Caco-2 (cell line): ENCODE measurements around the gene RAD51B. TPM values are rescaled to one million over a fixed set of nuclear protein-coding genes. Genes with fewer than 3 reads are reported as not detected.

Experiments
- BruUV-seq: library from RNA; stranded (reverse); fragments of 400-500 nt; replicated peaks from 2 replicates; lab custom pipeline; 2021; lab: Mats Ljungman, UMichigan
- CTCF ChIA-PET: fragments of 300-600 bp; sonication (Branson Sonifier 250); formaldehyde crosslinking; loops from one replicate; lab custom pipeline; 2022; ENCODE audit warnings: antibody characterized with exemption; lab: Charles Lee
- POLR2A ChIA-PET: fragments of 300-600 bp; sonication (Branson Sonifier 250); formaldehyde crosslinking; loops from one replicate; lab custom pipeline; 2022; ENCODE audit warnings: antibody characterized with exemption; lab: Charles Lee
- DNase-seq, 2 experiments: peaks; one replicate each; pipeline versions ENCODE4 v3.0.0 to v3.0.0-alpha.2; 2020 to 2022
- H3K27me3 ChIP-seq: replicated peaks from 2 replicates; pipeline ENCODE4 v1.6.0; 2011; ENCODE audit warnings: low read length; ENCODE audit not compliant: control insufficient read depth, insufficient read depth
- H3K36me3 ChIP-seq: 2 replicates; pipeline ENCODE4 v1.5.1; 2011; ENCODE audit warnings: low read length; ENCODE audit not compliant: control insufficient read depth, insufficient read depth
- H3K4me1 ChIP-seq: fragments of 250-450 bp; sonication (Bioruptor Pico); 2 replicates; pipeline ENCODE4 v1.5.1; 2020; ENCODE audit warnings: mild to moderate bottlenecking
- H3K4me3 ChIP-seq: 2 replicates; pipeline ENCODE4 v1.5.1; 2011; ENCODE audit warnings: low read depth, mild to moderate bottlenecking, control low read depth, low read length
- H3K9me3 ChIP-seq: fragments of 250-450 bp; sonication (Bioruptor Pico); 2 replicates; pipeline ENCODE4 v1.5.1; 2020; ENCODE audit warnings: mild to moderate bottlenecking, moderate library complexity
- H3K27ac Mint-ChIP-seq: one replicate; pipeline ENCODE4 v1.8.0; 2022; ENCODE audit warnings: mixed read lengths; ENCODE audit not compliant: unreplicated experiment
- H3K27me3 Mint-ChIP-seq: one replicate; pipeline ENCODE4 v1.8.0; 2022; ENCODE audit warnings: mixed read lengths; ENCODE audit not compliant: insufficient read depth, unreplicated experiment
- H3K36me3 Mint-ChIP-seq: one replicate; pipeline ENCODE4 v1.8.0; 2022; ENCODE audit warnings: mild to moderate bottlenecking, mixed read lengths; ENCODE audit not compliant: insufficient read depth, unreplicated experiment
- H3K4me1 Mint-ChIP-seq: one replicate; pipeline ENCODE4 v1.8.0; 2022; ENCODE audit warnings: low read depth, mixed read lengths; ENCODE audit not compliant: unreplicated experiment
- H3K4me3 Mint-ChIP-seq: one replicate; pipeline ENCODE4 v1.8.0; 2022; ENCODE audit warnings: mild to moderate bottlenecking, moderate library complexity, mixed read lengths; ENCODE audit not compliant: unreplicated experiment
- H3K9me3 Mint-ChIP-seq: one replicate; pipeline ENCODE4 v1.8.0; 2022; ENCODE audit warnings: mixed read lengths; ENCODE audit not compliant: unreplicated experiment
- intact Hi-C: fragments of 100-400 bp; cut with micrococcal nuclease; formaldehyde crosslinking; loops from one replicate; pipeline ENCODE4 v1.10.0; 2022; ENCODE audit not compliant: unreplicated experiment
- total RNA-seq: library from RNA; stranded (reverse); gene quantifications from 2 replicates; pipeline ENCODE4 v1.2.3, GENCODE V29; 2022
- TF ChIP-seq, protein P1 (sequence below), 2 experiments: fragments of 200-600 bp in 1 of 2; IDR thresholded peaks; 1 replicate in 1 of 2; 2 replicates in 1 of 2; pipeline versions ENCODE4 v1.5.1 to v1.8.0; 2011 to 2022; ENCODE audit warnings: antibody characterized with exemption in 1 of 2, control low read depth in 1 of 2, inconsistent platforms in 1 of 2, low read depth in 1 of 2, low read length in 1 of 2, mild to moderate bottlenecking in 1 of 2, moderate library complexity in 1 of 2; ENCODE audit not compliant: insufficient read depth in 1 of 2, severe bottlenecking in 1 of 2, unreplicated experiment in 1 of 2

RAD51B gene
- total RNA-seq, 1 experiment from 2014 or later = 16.7 TPM

DNA sequence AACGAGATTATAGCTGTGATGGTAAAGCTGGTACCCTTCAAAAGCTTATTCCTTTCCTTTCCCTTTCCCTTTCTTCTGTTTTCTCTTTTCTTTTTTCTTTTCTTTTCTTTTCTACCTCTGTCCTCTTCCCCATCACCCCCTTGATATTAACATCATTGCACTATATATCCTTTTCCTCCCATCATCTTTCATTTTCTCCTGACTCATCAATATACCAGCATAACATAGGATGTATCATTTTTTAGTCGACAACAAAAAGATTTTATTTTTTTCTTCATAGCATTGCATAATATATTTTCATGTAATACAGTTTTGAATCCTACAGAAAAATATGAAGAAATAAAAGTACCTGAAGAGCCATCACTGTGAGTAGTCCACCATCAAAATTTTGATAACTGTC lies 230.6 kb downstream of the RAD51B start:
- Histone ChIP-seq H3K9me3 (no peaks in the 10 kb centered on the region), H3K4me3 (no peak overlapping the region), H3K4me1 (no peaks in the 10 kb centered on the region), H3K36me3 (no peaks in the 10 kb centered on the region), H3K27me3 (no peaks in the 10 kb centered on the region)
- H3K9me3 Mint-ChIP-seq = peaks cover 11% of the 10 kb centered on the region
- no peaks in the 10 kb centered on the region for H3K36me3 Mint-ChIP-seq
- H3K4me3 Mint-ChIP-seq = no peak overlapping the region
- intact Hi-C loops = no loop called here
- TF ChIP-seq, protein P1, sequence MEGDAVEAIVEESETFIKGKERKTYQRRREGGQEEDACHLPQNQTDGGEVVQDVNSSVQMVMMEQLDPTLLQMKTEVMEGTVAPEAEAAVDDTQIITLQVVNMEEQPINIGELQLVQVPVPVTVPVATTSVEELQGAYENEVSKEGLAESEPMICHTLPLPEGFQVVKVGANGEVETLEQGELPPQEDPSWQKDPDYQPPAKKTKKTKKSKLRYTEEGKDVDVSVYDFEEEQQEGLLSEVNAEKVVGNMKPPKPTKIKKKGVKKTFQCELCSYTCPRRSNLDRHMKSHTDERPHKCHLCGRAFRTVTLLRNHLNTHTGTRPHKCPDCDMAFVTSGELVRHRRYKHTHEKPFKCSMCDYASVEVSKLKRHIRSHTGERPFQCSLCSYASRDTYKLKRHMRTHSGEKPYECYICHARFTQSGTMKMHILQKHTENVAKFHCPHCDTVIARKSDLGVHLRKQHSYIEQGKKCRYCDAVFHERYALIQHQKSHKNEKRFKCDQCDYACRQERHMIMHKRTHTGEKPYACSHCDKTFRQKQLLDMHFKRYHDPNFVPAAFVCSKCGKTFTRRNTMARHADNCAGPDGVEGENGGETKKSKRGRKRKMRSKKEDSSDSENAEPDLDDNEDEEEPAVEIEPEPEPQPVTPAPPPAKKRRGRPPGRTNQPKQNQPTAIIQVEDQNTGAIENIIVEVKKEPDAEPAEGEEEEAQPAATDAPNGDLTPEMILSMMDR (IDR thresholded peaks at IDR 0.05; ENCODE audit: insufficient read depth in 1 of 2, low read depth in 1 of 2, low read length in 1 of 2, severe bottlenecking in 1 of 2, unreplicated experiment in 1 of 2) = no peak
- DNase-seq = no peak
- no TSS peak for BruUV-seq
- peaks cover 7% of the 10 kb centered on the region for H3K4me1 Mint-ChIP-seq
- no peaks in the 10 kb centered on the region for H3K27me3 Mint-ChIP-seq
- CTCF ChIA-PET = interaction anchor here (0.5 kb wide), 1 partner anchor 578 kb away, joined by 3 read pairs; no protein-coding TSS in a partner anchor
- H3K27ac Mint-ChIP-seq = no peak overlapping the region
- POLR2A ChIA-PET = no interaction called here

DNA sequence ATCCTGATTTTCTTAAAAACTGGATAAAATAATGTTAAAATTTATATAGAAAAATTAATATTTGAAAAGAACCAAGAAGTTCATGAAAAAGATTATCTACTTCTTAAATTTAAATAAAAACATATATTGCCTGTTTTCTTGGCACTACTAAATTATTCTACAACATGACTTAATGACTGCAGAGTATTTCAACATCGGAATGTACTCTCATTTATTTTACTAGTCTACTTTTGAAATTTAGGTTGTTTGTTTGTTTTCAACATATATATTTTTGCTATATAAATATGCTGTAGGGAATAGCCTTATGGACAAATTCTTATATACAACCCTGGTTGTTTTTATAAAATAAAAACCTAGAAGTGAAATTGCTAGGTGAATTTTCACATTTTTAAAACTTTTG lies 231.6 kb downstream of the RAD51B start:
- no peaks in the 10 kb centered on the region for H3K4me1 ChIP-seq
- intact Hi-C loops = no loop called here
- peaks cover 7% of the 10 kb centered on the region for H3K4me1 Mint-ChIP-seq
- no peaks in the 10 kb centered on the region for H3K36me3 ChIP-seq
- no peak overlapping the region for H3K4me3 Mint-ChIP-seq
- no peak overlapping the region for H3K27ac Mint-ChIP-seq
- no peaks in the 10 kb centered on the region for H3K27me3 Mint-ChIP-seq
- H3K36me3 Mint-ChIP-seq = no peaks in the 10 kb centered on the region
- BruUV-seq = no TSS peak
- H3K9me3 ChIP-seq = no peaks in the 10 kb centered on the region
- no peaks in the 10 kb centered on the region for H3K27me3 ChIP-seq
- no peak for DNase-seq
- peaks cover 11% of the 10 kb centered on the region for H3K9me3 Mint-ChIP-seq
- CTCF ChIA-PET = no interaction called here
- H3K4me3 ChIP-seq = no peak overlapping the region
- POLR2A ChIA-PET = no interaction called here
- TF ChIP-seq, protein P1 (IDR thresholded peaks at IDR 0.05; ENCODE audit: insufficient read depth in 1 of 2, low read depth in 1 of 2, low read length in 1 of 2, severe bottlenecking in 1 of 2, unreplicated experiment in 1 of 2) = no peak

DNA sequence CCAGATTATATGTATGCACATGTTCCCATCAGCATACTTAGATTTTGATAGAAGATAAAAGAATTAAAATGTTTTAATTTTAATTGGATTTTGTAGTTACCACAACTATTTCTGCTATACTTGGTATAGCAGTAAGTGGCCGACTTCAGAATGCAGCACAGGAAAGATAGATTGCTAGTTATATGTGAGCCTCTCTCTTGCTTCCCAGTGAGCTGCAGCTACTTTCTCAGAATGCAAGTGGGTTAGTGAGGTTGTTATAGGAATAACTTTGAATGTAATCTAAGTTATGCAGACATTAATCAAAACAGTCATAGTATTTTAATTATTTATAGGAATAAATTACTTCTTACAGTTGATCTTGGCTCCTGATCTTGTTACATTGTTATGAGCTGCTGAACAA lies 240.6 kb downstream of the RAD51B start:
- DNase-seq = no peak

More for the DNA sequence above, 240.6 kb downstream of the RAD51B start:
- Histone ChIP-seq H3K36me3 (no peaks in the 10 kb centered on the region), H3K27me3 (no peaks in the 10 kb centered on the region), H3K9me3 (no peaks in the 10 kb centered on the region), H3K4me1 (no peaks in the 10 kb centered on the region), H3K4me3 (no peak overlapping the region)
- Mint-ChIP-seq H3K36me3 (no peaks in the 10 kb centered on the region), H3K27me3 (no peaks in the 10 kb centered on the region), H3K4me3 (no peak overlapping the region), H3K4me1 (no peaks in the 10 kb centered on the region), H3K9me3 (peaks cover 13% of the 10 kb centered on the region), H3K27ac (no peak overlapping the region)
- ChIA-PET CTCF (no interaction called here), POLR2A (interaction anchor here (0.6 kb wide), 1 partner anchor 65 kb away, joined by 9 read pairs; no protein-coding TSS in a partner anchor)
- TF ChIP-seq, protein P1 (IDR thresholded peaks at IDR 0.05; ENCODE audit: insufficient read depth in 1 of 2, low read depth in 1 of 2, low read length in 1 of 2, severe bottlenecking in 1 of 2, unreplicated experiment in 1 of 2) = no peak
- intact Hi-C loops = no loop called here
- no TSS peak for BruUV-seq
